H1 (cell line): ENCODE results near the gene ITGB4. TPM values are rescaled to one million over a fixed set of nuclear protein-coding genes. Genes with fewer than 3 reads are reported as not detected.

Experiments
- CHD7 ChIP-seq: fragments of 300-600 bp; sonication (generic); IDR thresholded peaks from 2 replicates; pipeline ENCODE4 v1.7.1; 2012; ENCODE audit warnings: low read length, moderate library complexity, mild to moderate bottlenecking, inconsistent platforms; ENCODE audit not compliant: insufficient replicate concordance
- EGR1 ChIP-seq: IDR thresholded peaks from 2 replicates; pipeline ENCODE4 v1.6.1; 2011; ENCODE audit warnings: low read depth, low read length, borderline replicate concordance
- GABPA ChIP-seq: IDR thresholded peaks from 2 replicates; pipeline ENCODE4 v1.6.1; 2011; ENCODE audit warnings: mild to moderate bottlenecking, low read length, moderate library complexity, borderline replicate concordance; ENCODE audit not compliant: insufficient read depth
- KDM1A ChIP-seq: fragments of 200-600, 300-600 bp; sonication (generic); IDR thresholded peaks from 2 replicates; pipeline ENCODE4 v1.7.1; 2016; ENCODE audit warnings: mild to moderate bottlenecking, low read length, borderline replicate concordance
- PHF8 ChIP-seq: fragments of 200-600 bp; sonication (generic); conservative IDR thresholded peaks from 2 replicates; pipeline ENCODE4 v1.7.1; 2012; ENCODE audit warnings: low read depth, mild to moderate bottlenecking, inconsistent platforms, low read length, moderate library complexity
- POLR2A ChIP-seq, 2 experiments: IDR thresholded peaks; 1 replicate in 1 of 2; 2 replicates in 1 of 2; pipeline ENCODE4 v1.6.1; 2011; ENCODE audit warnings: low read depth in 2 of 2, low read length in 2 of 2, mild to moderate bottlenecking in 2 of 2; ENCODE audit errors: control extremely low read depth in 1 of 2
- RXRA ChIP-seq: IDR thresholded peaks from 2 replicates; pipeline ENCODE4 v1.6.1; 2011; ENCODE audit warnings: low read depth, mild to moderate bottlenecking, low read length, moderate library complexity; ENCODE audit not compliant: insufficient read depth
- SIRT6 ChIP-seq: IDR thresholded peaks from one replicate; pipeline ENCODE4 v1.7.1; 2012; ENCODE audit warnings: low read length, inconsistent platforms
- SP1 ChIP-seq: IDR thresholded peaks from 2 replicates; pipeline ENCODE4 v1.6.1; 2011; ENCODE audit warnings: low read depth, low read length
- TAF7 ChIP-seq: optimal IDR thresholded peaks from 2 replicates; pipeline ENCODE3; 2011; ENCODE audit warnings: low read depth, mild to moderate bottlenecking, inconsistent platforms, low read length, moderate library complexity, borderline replicate concordance
- TCF12 ChIP-seq: IDR thresholded peaks from 2 replicates; pipeline ENCODE4 v1.6.1; 2011; ENCODE audit warnings: low read depth, mild to moderate bottlenecking, low read length
- ZNF274 ChIP-seq: IDR thresholded peaks from 2 replicates; pipeline ENCODE4 v1.7.0; 2012; ENCODE audit warnings: low read length, borderline replicate concordance; ENCODE audit errors: extremely low read depth
- polyA plus RNA-seq, 7 experiments: library from polyadenylated mRNA; depleted of rRNA in 3 of 7; stranded (reverse) in 5 of 7; unstranded in 2 of 7; fragments of >200 nt in 5 of 7; fragments of 200-250 nt in 2 of 7; gene quantifications; 1 replicate in 5 of 7; 2 replicates in 1 of 7; 4 replicates in 1 of 7; pipeline versions ENCODE4 v1.2.1 to v1.2.3, GENCODE V29; 2011 to 2013; ENCODE audit warnings: missing spikeins in 2 of 7, mixed read lengths in 2 of 7
- total RNA-seq: library from RNA; stranded (reverse); fragmentation: NEBNext Ultra II Directional; extraction: Animal tissue kit (Norgen Biotek cat#: 25700); gene quantifications from 2 replicates; pipeline ENCODE4 v1.2.1, GENCODE V29; 2021

ITGB4 gene
- total and polyA plus RNA-seq, 2 of the 8 experiments (the other 6 are each of a cell fraction or from before 2014, with no cell fraction given): 5.2 to 5.6 TPM

- TF ChIP-seq CHD7 (no peak), ZNF274 (no peak), RXRA (no peak), SP1 (peak; percentile 72), TCF12 (peak; percentile 79; the same call in 1 of the 2 replicates), PHF8 (peak; percentile 94; the same call in 1 of the 2 replicates), KDM1A (no peak), GABPA (no peak), TAF7 (no peak), POLR2A (IDR thresholded peaks at IDR 0.05; ENCODE audit: control extremely low read depth in 1 of 2, low read depth in 2 of 2, low read length in 2 of 2) (peak in 1 of 2 experiments; percentile 89; a peak in 2 of 3 replicates), EGR1 (no peak), SIRT6 (no peak)
Observed at GRCh38 chr17:75784473-75785015, 63.3 kb downstream of the ITGB4 start, which contains the start of gene UNK (continued).
